Peyer's patch (tissue), 4 donors: ENCODE measurements around the gene LUC7L3. TPM values are rescaled to one million over a fixed set of nuclear protein-coding genes. Genes with fewer than 3 reads are reported as not detected.

Source experiments
- DNase-seq, 3 donors: peaks; one replicate each; pipeline ENCODE4 v3.0.0-alpha.2; 2017 to 2019
- H3K27ac ChIP-seq, 4 donors: fragments of 200-600 bp; sonication (generic); one replicate each; pipeline ENCODE4 v1.5.1; 2016 to 2019
- H3K27me3 ChIP-seq, 2 donors: fragments of 200-600 bp; sonication (generic); one replicate each; pipeline ENCODE4 v1.5.1; 2019
- H3K36me3 ChIP-seq, 3 donors: fragments of 200-600 bp; sonication (generic); one replicate each; pipeline ENCODE4 v1.5.1; 2016 to 2019
- H3K4me1 ChIP-seq, 4 donors: fragments of 200-600 bp; sonication (generic); one replicate each; pipeline ENCODE4 v1.5.1; 2016 to 2019
- H3K4me3 ChIP-seq, 4 donors: fragments of 200-600 bp; sonication (generic); 1 replicate in 3 of 4; 2 replicates in 1 of 4; pipeline ENCODE4 v1.5.1; 2016 to 2019; ENCODE audit warnings: mild to moderate bottlenecking in 1 of 4
- H3K9me3 ChIP-seq, 4 donors: fragments of 200-600 bp; sonication (generic); one replicate each; pipeline ENCODE4 v1.5.1; 2016 to 2019; ENCODE audit warnings: mild to moderate bottlenecking in 1 of 4
- CTCF ChIP-seq, 6 experiments: fragments of 450-650 bp in 4 of 6; fragments of 200-600 bp in 2 of 6; sonication (generic) in 1 of 6; IDR thresholded peaks; one replicate each; pipeline ENCODE4 v1.5.1; 2017 to 2019; ENCODE audit warnings: antibody characterized with exemption in 6 of 6, mild to moderate bottlenecking in 3 of 6, moderate library complexity in 1 of 6
- POLR2A ChIP-seq, 2 donors: fragments of 450-650 bp; IDR thresholded peaks; one replicate each; pipeline ENCODE4 v1.5.1; 2017; ENCODE audit warnings: antibody characterized with exemption in 2 of 2, mild to moderate bottlenecking in 2 of 2, moderate library complexity in 2 of 2
- total RNA-seq, 4 donors: library from RNA; depleted of rRNA; stranded (reverse); fragments of >200 nt; gene quantifications; one replicate each; pipeline ENCODE4 v1.1.0, GENCODE V29; 2016

LUC7L3 gene
- total RNA-seq, 4 donors from 2014 or later: 77.2 to 1,326 (median 139) TPM

GRCh38 chr17:50797135-50797810 is 77.9 kb downstream of the LUC7L3 start:
- Histone ChIP-seq H3K27me3 (no peaks in the 10 kb centered on the region), H3K4me1 (no peaks in the 10 kb centered on the region), H3K36me3 (no peaks in the 10 kb centered on the region), H3K4me3 (no peak overlapping the region), H3K27ac (no peak overlapping the region), H3K9me3 (no peaks in the 10 kb centered on the region)
- no peak for TF ChIP-seq CTCF (IDR thresholded peaks at IDR 0.05)
- no peak for TF ChIP-seq POLR2A (IDR thresholded peaks at IDR 0.05)
- DNase-seq: no peak

- Histone ChIP-seq H3K4me1 (no peaks in the 10 kb centered on the region), H3K27ac (no peak overlapping the region), H3K36me3 (no peaks in the 10 kb centered on the region), H3K9me3 (no peaks in the 10 kb centered on the region), H3K4me3 (no peak overlapping the region), H3K27me3 (no peaks in the 10 kb centered on the region)
- no peak for DNase-seq
- no peak for TF ChIP-seq CTCF (IDR thresholded peaks at IDR 0.05)
- no peak for TF ChIP-seq POLR2A (IDR thresholded peaks at IDR 0.05)
These were observed 79.3 kb downstream of the LUC7L3 start for GRCh38 chr17:50798424-50799288.

GRCh38 chr17:50799582-50799981 is 80.2 kb downstream of the LUC7L3 start:
- TF ChIP-seq POLR2A (IDR thresholded peaks at IDR 0.05) (no peak), CTCF (IDR thresholded peaks at IDR 0.05) (no peak)
- H3K4me1 ChIP-seq: no peaks in the 10 kb centered on the region
- H3K27me3 ChIP-seq: no peaks in the 10 kb centered on the region
- no peak overlapping the region for H3K27ac ChIP-seq
- DNase-seq: no peak
- H3K9me3 ChIP-seq: no peaks in the 10 kb centered on the region
- H3K4me3 ChIP-seq: no peak overlapping the region
- H3K36me3 ChIP-seq: no peaks in the 10 kb centered on the region

- Histone ChIP-seq H3K27ac (no peak overlapping the region), H3K27me3 (no peaks in the 10 kb centered on the region), H3K4me1 (no peaks in the 10 kb centered on the region), H3K36me3 (no peaks in the 10 kb centered on the region), H3K9me3 (no peaks in the 10 kb centered on the region), H3K4me3 (no peak overlapping the region)
- DNase-seq: no peak
- TF ChIP-seq POLR2A (IDR thresholded peaks at IDR 0.05) (no peak), CTCF (IDR thresholded peaks at IDR 0.05) (no peak)
These were observed 80.8 kb downstream of the LUC7L3 start for GRCh38 chr17:50800196-50800700.

- no peaks in the 10 kb centered on the region for H3K9me3 ChIP-seq
- DNase-seq: no peak
- no peaks in the 10 kb centered on the region for H3K36me3 ChIP-seq
- no peaks in the 10 kb centered on the region for H3K27me3 ChIP-seq
- H3K4me3 ChIP-seq: no peak overlapping the region
- H3K4me1 ChIP-seq: no peaks in the 10 kb centered on the region
- TF ChIP-seq POLR2A (IDR thresholded peaks at IDR 0.05): no peak
- TF ChIP-seq CTCF (IDR thresholded peaks at IDR 0.05): no peak
- H3K27ac ChIP-seq: no peak overlapping the region
These were observed 83.5 kb downstream of the LUC7L3 start for GRCh38 chr17:50802609-50803571.
